Measurements from ENCODE around the gene RYR3. TPM values are rescaled to one million over a fixed set of nuclear protein-coding genes. Genes with fewer than 3 reads are reported as not detected.

The RYR3 gene
- total RNA-seq, 1 experiment from 2014 or later: 0.72 TPM

GRCh38 chr15:33710748-33711147 lies 400.0 kb downstream of the RYR3 start:
- no peak for DNase-seq (ENCODE audit: low spot score)

GRCh38 chr15:33716025-33716424 lies 405.3 kb downstream of the RYR3 start:
- no peak for DNase-seq (ENCODE audit: low spot score)

DNA sequence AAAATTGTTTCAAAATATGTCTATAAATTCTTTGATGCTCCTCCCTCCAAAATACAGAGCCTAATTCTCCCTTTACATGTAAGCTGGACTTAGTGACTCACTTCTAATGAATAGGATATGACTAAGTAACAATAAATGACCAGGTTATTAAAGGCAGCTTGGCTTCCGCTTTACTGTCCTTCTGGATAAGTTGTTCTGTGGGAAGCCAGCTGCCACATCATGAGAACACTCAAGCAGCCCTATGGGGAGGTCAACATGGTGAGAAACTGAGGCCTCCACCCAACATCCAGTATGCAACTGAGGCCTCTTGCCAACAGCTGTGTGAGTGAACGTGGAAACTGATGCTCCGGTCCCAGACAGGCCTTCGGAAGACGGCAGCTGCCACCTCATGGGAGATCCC lies 410.2 kb downstream of the RYR3 start:
- DNase-seq (ENCODE audit: low spot score): no peak

- no peak for DNase-seq (ENCODE audit: low spot score)
These were observed 411.4 kb downstream of the RYR3 start for GRCh38 chr15:33722005-33722672.

DNA sequence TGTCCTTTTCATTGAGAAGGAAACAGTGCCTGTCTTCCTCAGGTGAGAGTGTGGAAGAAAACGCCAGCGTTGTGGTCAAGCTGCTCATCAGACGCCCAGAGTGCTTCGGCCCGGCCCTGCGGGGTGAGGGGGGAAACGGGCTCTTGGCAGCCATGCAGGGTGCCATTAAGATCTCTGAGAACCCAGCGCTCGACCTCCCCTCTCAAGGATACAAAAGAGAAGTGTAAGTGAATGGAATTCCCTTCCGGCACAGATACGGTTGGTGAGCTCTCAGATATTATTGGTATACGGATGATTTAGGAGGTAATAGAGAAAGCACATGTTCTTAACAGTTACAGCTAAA lies 411.9 kb downstream of the RYR3 start:
- DNase-seq (ENCODE audit: low spot score): no peak

- DNase-seq (ENCODE audit: low spot score): no peak
These were observed 413.7 kb downstream of the RYR3 start for GRCh38 chr15:33724321-33725036.

DNA sequence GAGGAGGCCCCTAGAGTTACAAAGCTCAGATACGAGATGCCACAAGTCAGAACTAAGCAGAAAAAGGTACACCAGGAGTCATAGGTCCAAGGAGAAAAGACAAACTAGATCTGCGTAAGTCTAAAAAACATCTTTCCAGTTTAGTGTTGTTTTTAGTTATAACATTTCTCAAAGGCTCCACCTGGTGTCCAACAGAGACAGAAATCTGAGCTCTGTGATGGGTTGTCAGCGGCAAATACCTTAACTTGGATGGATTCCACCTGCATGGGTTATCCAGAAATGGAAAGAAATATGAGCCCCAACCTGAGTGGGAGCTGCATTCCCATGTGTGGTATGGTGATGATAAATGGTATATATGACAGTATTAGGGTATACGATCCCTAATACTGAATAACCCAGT lies 418.9 kb downstream of the RYR3 start:
- peak; percentile 14 for DNase-seq (ENCODE audit: low spot score)

- DNase-seq (ENCODE audit: low spot score): no peak
These were observed 420.0 kb downstream of the RYR3 start for GRCh38 chr15:33730815-33731214.

DNA sequence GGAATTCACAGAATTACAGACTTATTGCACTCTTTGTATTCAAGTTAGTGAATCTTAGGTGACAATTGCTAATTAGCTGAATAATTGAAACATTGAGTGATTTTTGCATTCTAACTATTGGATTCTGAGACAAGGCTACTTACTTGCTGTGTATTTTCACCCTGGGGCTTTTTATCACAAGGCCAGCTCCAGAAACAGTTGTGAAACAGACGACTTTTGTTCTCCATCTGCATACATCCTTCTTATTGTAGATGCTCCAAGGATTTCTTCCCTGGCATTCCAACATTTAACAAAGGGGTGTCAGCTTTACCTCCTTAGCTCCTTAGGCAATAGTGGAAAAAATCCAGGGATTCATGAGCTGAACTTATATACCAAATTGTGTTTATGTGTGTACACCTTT lies 424.4 kb downstream of the RYR3 start:
- DNase-seq (ENCODE audit: low spot score): no peak

DNA sequence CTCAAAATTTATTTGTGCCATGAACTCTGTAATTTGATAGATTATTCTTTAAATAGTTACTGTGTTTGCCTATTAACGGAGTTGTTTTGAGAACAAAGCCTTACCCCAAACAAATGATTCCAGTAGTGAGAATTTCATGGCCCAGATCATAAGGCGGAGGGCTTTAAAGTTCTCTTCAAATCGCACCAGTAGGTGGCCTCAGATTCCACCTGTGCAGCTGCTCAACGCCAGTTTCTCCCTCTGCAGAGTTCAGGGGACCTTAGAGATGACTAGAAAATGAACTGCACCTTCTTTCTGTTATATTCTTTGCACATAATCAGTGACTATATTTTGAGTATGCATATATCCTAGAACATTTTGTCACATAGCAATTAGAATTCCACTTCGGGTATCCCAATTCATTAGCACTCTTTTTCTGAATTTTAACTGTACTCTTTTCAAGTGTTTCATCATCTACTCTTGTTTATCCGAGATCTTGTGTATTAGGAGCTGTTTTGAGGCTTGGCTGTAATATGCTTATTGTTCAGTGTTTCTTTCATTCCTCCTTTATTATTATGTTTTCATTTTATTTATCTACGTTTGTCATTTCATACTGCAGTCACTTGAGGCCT lies 425.0 kb downstream of the RYR3 start:
- peak; percentile 41 for DNase-seq (ENCODE audit: low spot score)

DNA sequence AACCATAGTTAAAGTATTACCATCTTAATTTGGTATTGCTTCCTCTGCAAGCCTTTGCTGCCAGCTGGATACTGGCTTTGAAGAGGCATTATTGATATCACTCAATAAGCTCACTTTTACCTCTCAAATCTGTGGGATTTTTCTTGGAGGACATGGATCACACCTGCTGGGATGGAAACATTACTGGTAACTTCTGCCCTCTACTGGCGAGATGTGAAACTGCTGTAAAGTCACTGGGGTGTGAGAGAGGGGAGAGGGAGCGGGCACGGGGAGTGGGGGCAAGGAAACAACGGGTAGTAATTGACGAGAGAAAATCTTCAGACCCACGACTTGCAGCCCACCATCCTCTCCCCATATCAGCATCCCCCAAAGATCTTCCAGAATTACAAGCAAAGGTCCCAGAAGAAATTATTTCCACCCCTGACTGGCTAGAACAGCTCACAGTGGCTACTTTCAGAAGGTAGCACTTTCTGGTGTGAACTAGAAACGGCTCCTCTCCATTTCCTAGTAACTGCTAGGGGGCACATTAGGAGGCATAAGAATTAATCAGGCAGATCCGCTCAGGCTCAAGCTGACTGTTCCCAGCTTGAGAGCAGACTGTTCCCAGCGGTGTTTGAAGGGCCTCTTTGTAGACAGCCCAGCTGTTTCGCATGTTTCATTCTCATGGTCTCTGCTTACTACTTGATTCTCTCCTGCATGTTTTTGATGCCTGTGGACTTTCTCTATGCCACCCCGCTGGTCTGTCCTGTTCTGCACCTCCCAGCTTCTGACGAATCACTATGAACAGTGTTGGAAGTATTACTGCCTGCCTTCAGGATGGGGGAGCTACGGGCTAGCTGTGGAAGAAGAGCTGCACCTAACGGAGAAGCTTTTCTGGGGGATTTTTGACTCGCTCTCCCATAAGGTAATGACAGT lies 427.2 kb downstream of the RYR3 start:
- peak; percentile 27 for DNase-seq (ENCODE audit: low spot score)

- DNase-seq (ENCODE audit: low spot score): no peak
These were observed 428.3 kb downstream of the RYR3 start for GRCh38 chr15:33738941-33739664.

DNA sequence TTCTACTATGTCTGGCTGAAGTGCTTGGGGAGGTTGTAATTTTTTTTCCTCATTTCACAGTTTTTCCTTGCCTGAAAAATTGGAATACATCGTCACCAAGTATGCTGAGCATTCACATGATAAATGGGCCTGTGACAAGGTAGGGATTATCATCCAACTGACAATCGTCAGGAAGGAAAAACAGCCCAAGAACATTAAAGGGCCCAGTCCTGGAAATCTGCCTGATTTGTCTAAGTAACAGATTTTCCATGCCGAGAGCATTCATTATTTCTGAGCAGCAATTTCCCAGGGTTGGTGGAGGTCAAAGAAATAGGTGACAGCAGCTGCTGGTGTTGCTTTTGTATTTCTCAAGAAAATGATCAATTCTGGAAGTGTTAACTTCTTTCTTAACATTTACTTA lies 431.5 kb downstream of the RYR3 start:
- no peak for DNase-seq (ENCODE audit: low spot score)

- peak; percentile 18 for DNase-seq (ENCODE audit: low spot score)
These were observed 432.0 kb downstream of the RYR3 start for GRCh38 chr15:33742800-33743199.

- DNase-seq (ENCODE audit: low spot score): no peak
These were observed 435.4 kb downstream of the RYR3 start for GRCh38 chr15:33746203-33746602.

DNA sequence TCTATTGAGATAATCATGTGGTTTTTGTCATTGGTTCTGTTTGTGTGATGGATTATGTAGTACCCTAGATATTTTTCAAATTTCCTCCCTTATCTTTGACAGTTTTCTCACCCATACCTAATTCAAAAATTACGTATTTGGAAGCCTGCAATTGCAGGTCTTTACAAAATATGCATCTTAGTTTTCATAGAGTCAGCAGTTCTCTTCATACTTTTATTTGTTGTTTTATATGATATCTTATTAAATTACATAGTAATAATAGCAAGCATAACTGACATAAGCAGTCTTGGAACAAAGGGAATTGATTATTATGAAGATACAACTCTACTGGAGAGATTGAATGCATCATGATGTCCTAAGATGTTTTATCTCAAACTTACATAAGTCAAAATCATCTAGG lies 442.2 kb downstream of the RYR3 start:
- no peak for DNase-seq (ENCODE audit: low spot score)

DNA sequence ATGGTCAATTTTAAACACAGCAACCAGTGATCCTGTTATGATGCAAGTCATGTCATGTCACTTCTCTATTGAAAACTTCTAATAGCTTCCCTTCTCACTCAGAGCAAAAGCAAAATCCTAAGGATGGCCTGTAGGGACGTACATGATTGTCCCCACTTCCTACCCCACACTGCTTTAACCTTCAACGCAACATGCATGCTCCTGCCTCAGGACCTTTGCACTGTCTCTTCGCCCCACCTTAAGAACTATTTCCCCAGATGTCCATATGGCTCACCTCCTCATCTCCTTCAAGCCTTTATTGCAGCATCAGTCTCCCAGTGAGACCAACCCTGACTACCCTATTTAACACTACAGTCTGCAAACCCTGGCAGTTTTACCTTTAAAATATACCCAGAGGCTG lies 443.5 kb downstream of the RYR3 start:
- no peak for DNase-seq (ENCODE audit: low spot score)

DNA sequence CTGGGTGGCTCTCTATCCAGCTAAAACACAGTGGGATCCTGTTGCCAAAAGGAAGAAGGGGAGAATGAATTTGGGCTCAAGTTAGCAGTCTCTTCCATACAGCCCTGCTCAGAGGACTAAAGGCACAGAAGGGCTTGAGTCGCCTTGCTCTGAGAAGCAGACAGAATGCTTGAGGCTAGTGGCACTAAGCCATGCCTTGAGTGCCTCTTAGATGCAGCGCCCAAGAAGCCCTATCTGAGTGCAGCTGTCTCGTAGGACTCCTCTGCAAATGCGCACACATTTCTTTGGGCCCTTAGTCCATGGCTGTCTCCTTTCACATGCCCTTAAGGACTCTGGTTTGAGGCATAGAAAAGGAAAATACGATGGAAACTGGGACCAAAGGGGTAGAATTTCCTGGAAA lies 446.2 kb downstream of the RYR3 start:
- no peak for DNase-seq (ENCODE audit: low spot score)

- no peak for DNase-seq (ENCODE audit: low spot score)
These were observed 446.9 kb downstream of the RYR3 start for GRCh38 chr15:33757516-33758232.

- DNase-seq (ENCODE audit: low spot score): no peak
These were observed 455.6 kb downstream of the RYR3 start for GRCh38 chr15:33766389-33766788.

- DNase-seq (ENCODE audit: low spot score): no peak
These were observed 458.0 kb downstream of the RYR3 start for GRCh38 chr15:33768670-33769190.
